Gastroesophageal sphincter (tissue), 4 donors: ENCODE measurements around the gene FABP3. TPM values are rescaled to one million over a fixed set of nuclear protein-coding genes. Genes with fewer than 3 reads are reported as not detected.
A peak's percentile ranks its signal among the peaks of the same experiment; 100 is the strongest.

Source experiments
- ATAC-seq: fragments of 150-250 bp; one replicate; pipeline ENCODE4 v1.9.1; 2016; ENCODE audit warnings: mild to moderate bottlenecking, moderate library complexity
- H3K27ac ChIP-seq, 4 donors: fragments of 200-600 bp; sonication (generic) in 3 of 4; 1 replicate in 3 of 4; 2 replicates in 1 of 4; pipeline ENCODE4 v1.5.1; 2016 to 2019
- H3K27me3 ChIP-seq: fragments of 200-600 bp; sonication (generic); one replicate; pipeline ENCODE4 v1.5.1; 2019
- H3K36me3 ChIP-seq, 2 donors: fragments of 200-600 bp; sonication (generic); one replicate each; pipeline ENCODE4 v1.5.1; 2019; ENCODE audit warnings: control low read depth in 1 of 2
- H3K4me1 ChIP-seq, 3 donors: fragments of 200-600 bp; sonication (generic); 1 replicate in 2 of 3; 2 replicates in 1 of 3; pipeline ENCODE4 v1.5.1; 2016 to 2019; ENCODE audit warnings: control low read depth in 2 of 3
- H3K4me3 ChIP-seq, 2 donors: fragments of 200-600 bp; sonication (generic); one replicate each; pipeline ENCODE4 v1.5.1; 2019; ENCODE audit warnings: mild to moderate bottlenecking in 1 of 2, moderate library complexity in 1 of 2
- H3K9me3 ChIP-seq, 3 donors: fragments of 200-600 bp; sonication (generic); one replicate each; pipeline ENCODE4 v1.5.1; 2017 to 2019; ENCODE audit warnings: control low read depth in 2 of 3
- EP300 ChIP-seq: sonication (generic); formaldehyde crosslinking; IDR thresholded peaks from one replicate; pipeline ENCODE4 v1.6.1; 2017; ENCODE audit warnings: antibody characterized with exemption, mild to moderate bottlenecking
- POLR2A ChIP-seq, 2 donors: fragments of 450-650 bp; IDR thresholded peaks; one replicate each; pipeline ENCODE4 v1.6.1; 2017; ENCODE audit warnings: antibody characterized with exemption in 2 of 2, mild to moderate bottlenecking in 2 of 2, moderate library complexity in 1 of 2
- POLR2AphosphoS5 ChIP-seq: sonication (generic); formaldehyde crosslinking; IDR thresholded peaks from one replicate; pipeline ENCODE4 v1.6.1; 2017; ENCODE audit warnings: antibody characterized with exemption
- WGBS, 2 donors: methylation state at CpG; one replicate each; pipeline ENCODE4 v1.1.5; 2018; ENCODE audit warnings: low coverage in 1 of 2; 5-methylcytosine and 5-hydroxymethylcytosine counted together
- total RNA-seq, 4 donors: library from RNA; depleted of rRNA; stranded (reverse); fragments of >200 nt; gene quantifications; one replicate each; pipeline ENCODE4 v1.1.0, GENCODE V29; 2016
- TF ChIP-seq, protein P1 (sequence below), 4 experiments: fragments of 200-600 bp in 2 of 4; fragments of 450-650 bp in 2 of 4; sonication (generic) in 1 of 4; IDR thresholded peaks; one replicate each; pipeline ENCODE4 v1.5.1; 2017 to 2019; ENCODE audit warnings: antibody characterized with exemption in 4 of 4, mild to moderate bottlenecking in 2 of 4, moderate library complexity in 2 of 4

FABP3 gene
- total RNA-seq, 4 donors from 2014 or later: 25.8 to 39.4 (median 32.9) TPM

DNA sequence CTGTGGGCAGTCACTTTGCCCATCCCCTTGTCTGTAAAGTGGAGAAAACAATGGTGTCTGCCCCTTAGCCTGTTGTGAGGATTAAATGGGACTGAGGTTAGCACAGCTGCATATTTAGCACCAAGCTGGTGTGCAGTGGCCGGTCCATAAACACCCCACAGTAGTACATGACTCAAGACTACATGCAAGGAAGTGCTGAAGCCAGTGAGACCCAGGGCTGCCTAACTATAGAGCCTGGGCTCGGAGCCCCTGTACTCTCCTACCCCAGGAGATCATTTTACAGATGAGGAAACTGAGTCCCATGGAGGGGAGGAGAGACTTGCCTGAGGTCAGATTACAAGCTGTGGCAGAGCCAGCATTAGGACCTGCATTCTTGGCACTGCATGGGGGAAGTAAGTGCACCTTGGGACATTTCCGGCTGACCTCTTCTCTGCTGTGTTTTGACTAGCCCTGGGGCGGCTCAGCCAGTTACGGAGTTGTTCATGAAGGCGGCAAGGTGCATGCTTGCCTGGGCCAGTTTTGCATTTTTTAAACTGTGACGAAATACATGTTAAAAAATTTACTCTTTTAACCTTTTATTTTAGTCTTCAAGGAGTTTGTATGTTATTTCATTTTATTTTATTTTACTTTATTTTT, 43.3 kb upstream of the FABP3 start:
- no peaks in the 10 kb centered on the region for H3K27me3 ChIP-seq
- TF ChIP-seq POLR2A (IDR thresholded peaks at IDR 0.05) (no peak), EP300 (no peak), POLR2AphosphoS5 (no peak)
- TF ChIP-seq, protein P1, sequence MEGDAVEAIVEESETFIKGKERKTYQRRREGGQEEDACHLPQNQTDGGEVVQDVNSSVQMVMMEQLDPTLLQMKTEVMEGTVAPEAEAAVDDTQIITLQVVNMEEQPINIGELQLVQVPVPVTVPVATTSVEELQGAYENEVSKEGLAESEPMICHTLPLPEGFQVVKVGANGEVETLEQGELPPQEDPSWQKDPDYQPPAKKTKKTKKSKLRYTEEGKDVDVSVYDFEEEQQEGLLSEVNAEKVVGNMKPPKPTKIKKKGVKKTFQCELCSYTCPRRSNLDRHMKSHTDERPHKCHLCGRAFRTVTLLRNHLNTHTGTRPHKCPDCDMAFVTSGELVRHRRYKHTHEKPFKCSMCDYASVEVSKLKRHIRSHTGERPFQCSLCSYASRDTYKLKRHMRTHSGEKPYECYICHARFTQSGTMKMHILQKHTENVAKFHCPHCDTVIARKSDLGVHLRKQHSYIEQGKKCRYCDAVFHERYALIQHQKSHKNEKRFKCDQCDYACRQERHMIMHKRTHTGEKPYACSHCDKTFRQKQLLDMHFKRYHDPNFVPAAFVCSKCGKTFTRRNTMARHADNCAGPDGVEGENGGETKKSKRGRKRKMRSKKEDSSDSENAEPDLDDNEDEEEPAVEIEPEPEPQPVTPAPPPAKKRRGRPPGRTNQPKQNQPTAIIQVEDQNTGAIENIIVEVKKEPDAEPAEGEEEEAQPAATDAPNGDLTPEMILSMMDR (IDR thresholded peaks at IDR 0.05): no peak
- no peak overlapping the region for H3K4me3 ChIP-seq
- ATAC-seq: no peak
- H3K9me3 ChIP-seq: no peaks in the 10 kb centered on the region
- H3K27ac ChIP-seq: no peak overlapping the region
- H3K36me3 ChIP-seq: no peaks in the 10 kb centered on the region
- peaks cover 0 to 19% (median 10%) of the 10 kb centered on the region in 3 donors for H3K4me1 ChIP-seq
- 79 to 88% methylated on average over 2 to 5 of the region's 7 CpGs for WGBS, 2 donors

DNA sequence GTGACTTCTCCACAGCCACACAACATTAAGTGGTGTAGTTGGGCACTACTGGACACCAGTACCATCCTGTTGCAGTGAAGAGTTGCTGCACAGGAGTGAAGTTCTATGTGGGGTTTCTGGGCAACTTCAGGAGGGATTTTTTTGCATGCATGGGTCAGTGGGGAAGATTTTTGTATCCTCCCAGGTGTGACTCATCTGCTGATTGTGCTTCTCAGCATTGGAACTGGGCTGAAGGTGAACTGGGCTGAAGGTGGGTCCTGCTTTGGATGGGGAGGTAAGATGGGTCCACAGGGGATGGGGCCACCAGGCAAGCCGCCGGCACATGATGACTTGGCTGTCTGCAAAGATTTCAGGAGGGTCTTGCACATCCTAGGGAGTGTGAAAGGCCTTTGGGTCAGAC, 42.8 kb upstream of the FABP3 start:
- WGBS, 2 donors: no CpG with 5 or more reads among the region's 2 CpGs
- Histone ChIP-seq H3K4me1 (peaks cover 0 to 19% (median 10%) of the 10 kb centered on the region in 3 donors), H3K27me3 (peaks cover 2% of the 10 kb centered on the region), H3K4me3 (no peak overlapping the region), H3K36me3 (no peaks in the 10 kb centered on the region), H3K9me3 (no peaks in the 10 kb centered on the region), H3K27ac (no peak overlapping the region)
- TF ChIP-seq POLR2A (IDR thresholded peaks at IDR 0.05): no peak
- no peak for TF ChIP-seq EP300
- ATAC-seq: no peak

DNA sequence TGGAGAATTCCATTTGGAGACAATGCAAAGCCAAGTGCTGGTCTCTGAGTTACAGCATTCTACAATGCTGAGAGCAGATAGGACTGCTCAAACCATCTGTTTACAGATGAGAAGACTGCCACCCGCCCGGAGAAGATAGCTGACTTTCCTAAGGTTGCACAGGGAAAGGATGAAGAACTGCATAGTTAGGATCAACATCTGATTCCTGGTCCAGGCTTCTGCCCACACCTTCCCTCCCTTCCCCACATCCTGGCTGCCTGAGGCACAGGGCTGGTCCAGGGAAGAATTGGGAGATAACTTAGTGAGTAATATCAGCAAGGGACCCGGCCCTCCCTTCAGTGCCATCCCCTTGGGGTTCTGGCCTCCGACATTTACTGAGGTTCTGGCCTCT, 42.1 kb upstream of the FABP3 start:
- peaks cover 9% of the 10 kb centered on the region for H3K27me3 ChIP-seq
- no peak for ATAC-seq
- H3K36me3 ChIP-seq: no peaks in the 10 kb centered on the region
- WGBS, 2 donors: 86 to 90% methylated on average over 2 to 4 of the region's 4 CpGs
- peaks cover 0 to 19% (median 10%) of the 10 kb centered on the region in 3 donors for H3K4me1 ChIP-seq
- no peaks in the 10 kb centered on the region for H3K9me3 ChIP-seq
- TF ChIP-seq EP300 (no peak), POLR2A (IDR thresholded peaks at IDR 0.05) (no peak), POLR2AphosphoS5 (no peak)
- TF ChIP-seq, protein P1 (IDR thresholded peaks at IDR 0.05): no peak
- no peak overlapping the region for H3K27ac ChIP-seq
- H3K4me3 ChIP-seq: no peak overlapping the region

DNA sequence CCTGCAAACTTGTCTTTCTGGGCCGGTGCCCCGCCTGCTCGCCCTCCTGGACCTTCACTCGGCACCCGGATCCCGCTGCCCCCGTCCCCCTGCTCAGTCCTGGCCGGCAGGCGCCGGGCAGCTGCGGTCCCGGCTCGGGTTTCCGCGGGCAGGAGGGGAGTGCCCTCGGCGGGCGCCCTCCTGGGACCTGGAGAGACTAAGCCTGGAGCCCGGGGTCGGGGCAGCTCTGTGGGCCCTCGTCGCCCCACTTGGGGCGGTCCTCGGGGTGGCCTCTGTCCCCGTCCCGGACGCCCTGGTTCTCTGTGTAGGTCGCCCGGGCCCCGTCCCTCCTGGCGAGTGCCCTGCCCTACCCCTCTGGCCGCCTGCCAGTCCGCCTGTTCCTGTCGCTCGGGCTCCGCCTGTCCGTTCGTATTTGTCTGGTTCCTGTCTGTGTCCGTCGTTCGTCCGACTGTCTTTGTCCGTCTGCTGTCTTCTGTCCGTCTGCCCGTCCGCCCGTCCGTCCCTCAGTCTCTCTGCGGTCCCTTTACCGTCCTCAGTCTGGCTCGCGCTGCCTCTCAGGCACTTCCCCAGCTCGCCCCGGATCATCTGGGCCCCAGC, 40.6 kb upstream of the FABP3 start:
- TF ChIP-seq POLR2A (IDR thresholded peaks at IDR 0.05) (no peak), POLR2AphosphoS5 (no peak), EP300 (no peak)
- TF ChIP-seq, protein P1 (IDR thresholded peaks at IDR 0.05): no peak
- no CpG with 5 or more reads among the region's 54 CpGs for WGBS, 2 donors
- Histone ChIP-seq H3K27me3 (peaks cover 17% of the 10 kb centered on the region), H3K36me3 (no peaks in the 10 kb centered on the region), H3K27ac (peak overlapping the region in 2 of 4 donors; percentile 51 to 59), H3K4me3 (peak overlapping the region; percentile 50 to 77), H3K9me3 (no peaks in the 10 kb centered on the region), H3K4me1 (peaks cover 0 to 19% (median 10%) of the 10 kb centered on the region in 3 donors)
- ATAC-seq: peak; percentile 69

DNA sequence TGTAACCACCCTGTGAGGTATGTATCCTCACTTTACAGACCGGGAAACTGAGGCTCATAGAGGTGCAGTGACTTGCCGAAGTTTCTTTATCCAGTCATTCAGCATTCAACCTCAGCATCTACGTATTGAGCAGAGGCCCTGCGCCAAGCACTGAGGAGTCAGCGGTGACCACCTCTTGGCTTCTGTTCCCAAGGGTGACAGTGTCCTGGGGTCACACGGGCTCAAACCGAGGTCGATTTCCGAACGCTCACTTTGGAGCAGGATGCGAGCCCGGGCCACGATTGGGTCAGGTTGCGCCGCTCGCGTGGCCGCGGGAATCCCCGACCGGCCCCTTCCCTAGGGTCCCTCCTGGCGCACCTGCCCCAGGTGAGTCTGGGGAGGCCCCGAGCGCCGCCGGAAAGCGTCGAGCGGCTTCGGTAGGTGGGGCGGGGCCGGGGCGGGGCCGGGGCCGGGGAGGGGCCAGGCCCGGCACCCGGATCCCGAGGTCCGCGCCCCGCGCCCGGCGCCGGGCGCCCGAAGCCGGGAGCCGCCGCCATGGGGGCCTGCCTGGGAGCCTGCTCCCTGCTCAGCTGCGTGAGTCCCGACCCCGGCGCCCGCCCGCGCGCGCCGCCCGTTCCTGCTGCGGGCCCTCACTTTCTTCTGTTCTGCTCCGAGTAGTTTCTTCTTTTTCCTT, 40.0 kb upstream of the FABP3 start, which contains the start of gene SERINC2:
Gene SERINC2 (plus strand): TSS at position 482 of the 673 bp plus-strand sequence. CDS start 53 bp downstream, at position 535.
- peaks cover 0 to 19% (median 10%) of the 10 kb centered on the region in 3 donors for H3K4me1 ChIP-seq
- H3K27ac ChIP-seq: peak within 1 kb of the TSS in 2 of 4 donors; percentile 51 to 59
- H3K27me3 ChIP-seq: peaks cover 21% of the 10 kb centered on the region
- peak; percentile 25 for ATAC-seq
- WGBS, 2 donors: 0 to 1% methylated on average over 10 to 12 of the region's 63 CpGs
- H3K36me3 ChIP-seq: no peaks in the 10 kb centered on the region
- no peaks in the 10 kb centered on the region for H3K9me3 ChIP-seq
- peak within 1 kb of the TSS; percentile 50 to 77 for H3K4me3 ChIP-seq
- TF ChIP-seq EP300 (no peak), POLR2A (IDR thresholded peaks at IDR 0.05) (no peak), POLR2AphosphoS5 (no peak)
- TF ChIP-seq, protein P1 (IDR thresholded peaks at IDR 0.05): no peak
